ENCODE data around the gene INMT.

- TF ChIP-seq, protein P1, sequence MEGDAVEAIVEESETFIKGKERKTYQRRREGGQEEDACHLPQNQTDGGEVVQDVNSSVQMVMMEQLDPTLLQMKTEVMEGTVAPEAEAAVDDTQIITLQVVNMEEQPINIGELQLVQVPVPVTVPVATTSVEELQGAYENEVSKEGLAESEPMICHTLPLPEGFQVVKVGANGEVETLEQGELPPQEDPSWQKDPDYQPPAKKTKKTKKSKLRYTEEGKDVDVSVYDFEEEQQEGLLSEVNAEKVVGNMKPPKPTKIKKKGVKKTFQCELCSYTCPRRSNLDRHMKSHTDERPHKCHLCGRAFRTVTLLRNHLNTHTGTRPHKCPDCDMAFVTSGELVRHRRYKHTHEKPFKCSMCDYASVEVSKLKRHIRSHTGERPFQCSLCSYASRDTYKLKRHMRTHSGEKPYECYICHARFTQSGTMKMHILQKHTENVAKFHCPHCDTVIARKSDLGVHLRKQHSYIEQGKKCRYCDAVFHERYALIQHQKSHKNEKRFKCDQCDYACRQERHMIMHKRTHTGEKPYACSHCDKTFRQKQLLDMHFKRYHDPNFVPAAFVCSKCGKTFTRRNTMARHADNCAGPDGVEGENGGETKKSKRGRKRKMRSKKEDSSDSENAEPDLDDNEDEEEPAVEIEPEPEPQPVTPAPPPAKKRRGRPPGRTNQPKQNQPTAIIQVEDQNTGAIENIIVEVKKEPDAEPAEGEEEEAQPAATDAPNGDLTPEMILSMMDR (IDR thresholded peaks at IDR 0.05 in 2 of 3, conservative IDR thresholded peaks at IDR 0.05 in 1 of 3; ENCODE audit: control insufficient read depth in 2 of 3, extremely low read depth in 1 of 3, insufficient read depth in 1 of 3, low read depth in 3 of 3, low read length in 3 of 3), result no peak
- TF ChIP-seq PAX5 (IDR thresholded peaks at IDR 0.05; ENCODE audit: borderline replicate concordance, low read depth, low read length), result no peak
- TF ChIP-seq SMC3 (IDR thresholded peaks at IDR 0.05; ENCODE audit: borderline replicate concordance, low read length), result no peak
- no peak for TF ChIP-seq POLR2AphosphoS2 (IDR thresholded peaks at IDR 0.05; ENCODE audit: low read depth, low read length)
- TF ChIP-seq SRF (IDR thresholded peaks at IDR 0.05; ENCODE audit: low read depth in 2 of 2, low read length in 2 of 2), result no peak
- TF ChIP-seq ZZZ3 (IDR thresholded peaks at IDR 0.05; ENCODE audit: control insufficient read depth, insufficient read length, low read depth), result no peak
- TF ChIP-seq POLR2AphosphoS5 (IDR thresholded peaks at IDR 0.05; ENCODE audit: low read length), result no peak
Measured at GRCh38 chr7:30772984-30773383, 21.0 kb downstream of the INMT start.
